Measurements from ENCODE around the gene ADORA2A. TPM values are rescaled to one million over a fixed set of nuclear protein-coding genes. Genes with fewer than 3 reads are reported as not detected.

The ADORA2A gene
- total and polyA plus RNA-seq, 10 of the 15 experiments (the other 5 are each of a cell fraction or from before 2014, with no cell fraction given) = 0.69 to 31.2 (median 18.3) TPM

DNA sequence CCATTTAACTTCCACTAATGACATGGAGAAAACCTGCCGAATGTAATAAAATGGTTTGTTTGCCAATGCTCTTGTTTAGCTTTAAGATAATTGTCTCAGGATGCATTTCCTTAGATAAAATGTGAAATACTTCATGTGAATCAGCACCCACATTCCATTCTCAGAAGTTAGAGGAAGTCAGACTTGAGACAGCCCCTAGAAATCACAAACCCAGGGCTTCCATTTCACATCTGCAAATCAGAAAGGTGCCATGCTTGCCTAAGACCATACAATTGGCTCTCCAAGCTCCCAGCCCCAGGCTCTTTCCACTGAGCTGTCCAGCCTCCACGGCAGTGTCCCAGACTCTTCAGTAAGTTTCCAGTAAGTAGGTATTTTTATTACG lies 35.6 kb upstream of the ADORA2A start (continued):
- TF ChIP-seq, protein P1, sequence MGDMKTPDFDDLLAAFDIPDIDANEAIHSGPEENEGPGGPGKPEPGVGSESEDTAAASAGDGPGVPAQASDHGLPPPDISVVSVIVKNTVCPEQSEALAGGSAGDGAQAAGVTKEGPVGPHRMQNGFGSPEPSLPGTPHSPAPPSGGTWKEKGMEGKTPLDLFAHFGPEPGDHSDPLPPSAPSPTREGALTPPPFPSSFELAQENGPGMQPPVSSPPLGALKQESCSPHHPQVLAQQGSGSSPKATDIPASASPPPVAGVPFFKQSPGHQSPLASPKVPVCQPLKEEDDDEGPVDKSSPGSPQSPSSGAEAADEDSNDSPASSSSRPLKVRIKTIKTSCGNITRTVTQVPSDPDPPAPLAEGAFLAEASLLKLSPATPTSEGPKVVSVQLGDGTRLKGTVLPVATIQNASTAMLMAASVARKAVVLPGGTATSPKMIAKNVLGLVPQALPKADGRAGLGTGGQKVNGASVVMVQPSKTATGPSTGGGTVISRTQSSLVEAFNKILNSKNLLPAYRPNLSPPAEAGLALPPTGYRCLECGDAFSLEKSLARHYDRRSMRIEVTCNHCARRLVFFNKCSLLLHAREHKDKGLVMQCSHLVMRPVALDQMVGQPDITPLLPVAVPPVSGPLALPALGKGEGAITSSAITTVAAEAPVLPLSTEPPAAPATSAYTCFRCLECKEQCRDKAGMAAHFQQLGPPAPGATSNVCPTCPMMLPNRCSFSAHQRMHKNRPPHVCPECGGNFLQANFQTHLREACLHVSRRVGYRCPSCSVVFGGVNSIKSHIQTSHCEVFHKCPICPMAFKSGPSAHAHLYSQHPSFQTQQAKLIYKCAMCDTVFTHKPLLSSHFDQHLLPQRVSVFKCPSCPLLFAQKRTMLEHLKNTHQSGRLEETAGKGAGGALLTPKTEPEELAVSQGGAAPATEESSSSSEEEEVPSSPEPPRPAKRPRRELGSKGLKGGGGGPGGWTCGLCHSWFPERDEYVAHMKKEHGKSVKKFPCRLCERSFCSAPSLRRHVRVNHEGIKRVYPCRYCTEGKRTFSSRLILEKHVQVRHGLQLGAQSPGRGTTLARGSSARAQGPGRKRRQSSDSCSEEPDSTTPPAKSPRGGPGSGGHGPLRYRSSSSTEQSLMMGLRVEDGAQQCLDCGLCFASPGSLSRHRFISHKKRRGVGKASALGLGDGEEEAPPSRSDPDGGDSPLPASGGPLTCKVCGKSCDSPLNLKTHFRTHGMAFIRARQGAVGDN (IDR thresholded peaks at IDR 0.05) = no peak
- no peak for TF ChIP-seq SUPT20H (IDR thresholded peaks at IDR 0.05; ENCODE audit: borderline replicate concordance, control insufficient read depth, low read depth, low read length)
- no peak for TF ChIP-seq LARP7 (IDR thresholded peaks at IDR 0.05)

DNA sequence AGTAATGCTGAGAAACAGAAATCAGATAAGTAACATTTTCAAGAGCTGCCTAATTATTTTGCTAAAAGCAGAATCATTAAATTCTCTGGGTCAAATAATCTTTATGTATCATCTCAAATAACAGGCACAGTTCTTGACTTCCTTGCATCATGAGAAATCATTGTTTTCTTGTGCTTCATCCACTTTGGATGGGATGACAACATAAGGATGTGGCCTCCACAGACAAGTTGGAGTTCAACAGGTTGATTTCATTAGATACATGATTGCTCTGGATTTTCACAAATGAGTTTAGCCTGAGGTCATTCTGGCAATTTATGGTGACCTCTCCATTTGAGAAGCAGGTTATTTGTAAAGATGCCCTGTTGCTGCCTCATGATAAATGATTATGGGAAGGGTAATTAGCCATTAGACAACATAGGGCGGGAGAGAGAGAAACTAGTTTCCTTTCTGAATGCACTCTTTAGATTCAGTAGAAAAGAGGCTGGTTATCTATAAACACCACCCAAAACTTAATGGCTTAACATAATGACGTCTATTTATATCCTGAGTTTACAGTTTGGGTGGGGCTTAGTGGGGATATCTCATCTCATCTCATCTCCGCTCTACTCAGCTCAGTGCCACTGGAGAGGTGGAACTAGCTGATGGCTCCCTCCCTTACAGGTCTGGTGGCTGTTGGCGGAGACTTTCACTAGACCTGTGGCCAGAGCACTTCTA lies 35.0 kb upstream of the ADORA2A start:
- ChIA-PET SMC1A (ENCODE audit: uncharacterized antibody, unreplicated experiment) (interaction anchor here (0.8 kb wide), 1 partner anchor 69 kb away, joined by 3 read pairs; no protein-coding TSS in a partner anchor), CTCF (interaction anchor here (0.8 to 1.2 kb wide), 2 partner anchors 17 to 67 kb away, joined by 3 read pairs; no protein-coding TSS in a partner anchor), RAD21 (ENCODE audit: unreplicated experiment) (no interaction called here), POLR2A (interaction anchor here (1.2 kb wide), 1 partner anchor 9 kb away, joined by 3 read pairs; no protein-coding TSS in a partner anchor)
- no peaks in the 10 kb centered on the region for H3K79me2 ChIP-seq (ENCODE audit: control insufficient read depth, insufficient read depth, low read length)
- H4K20me1 ChIP-seq (ENCODE audit: control insufficient read depth, insufficient read depth) = no peaks in the 10 kb centered on the region
- no peak overlapping the region for H3K27ac ChIP-seq (ENCODE audit: control insufficient read depth, insufficient read depth)
- in situ Hi-C loops (cut with MboI) = no loop called here
- whole genome bisulfite sequencing (ENCODE audit: insufficient coverage, insufficient replicate concordance, low lambda C conversion rate, missing lambda C conversion rate) = 99% methylated on average over 4 of the region's 4 CpGs
- no peak overlapping the region for H3K4me3 ChIP-seq
- no peak for ATAC-seq
- no peak for DNase-seq (ENCODE audit: low read depth, low spot score)
- H3K4me2 ChIP-seq (ENCODE audit: control insufficient read depth, insufficient read depth) = no peak overlapping the region
- H3K27me3 ChIP-seq (replicated peaks in 1 of 2; ENCODE audit: control insufficient read depth in 2 of 2, insufficient read depth in 2 of 2, low read length in 1 of 2) = no peaks in the 10 kb centered on the region
- H3K4me1 ChIP-seq (ENCODE audit: control insufficient read depth, insufficient read depth, low read length) = no peaks in the 10 kb centered on the region
- H3K9me3 ChIP-seq (replicated peaks; ENCODE audit: control insufficient read depth, insufficient read depth, low read length) = no peaks in the 10 kb centered on the region
- BruUV-seq (replicated peaks) = no TSS peak
- no peak overlapping the region for H3K9ac ChIP-seq (ENCODE audit: control insufficient read depth, insufficient read depth, low read length)
- intact Hi-C loops (cut with micrococcal nuclease; ENCODE audit: unreplicated experiment) = no loop called here
- TF ChIP-seq, protein P2, sequence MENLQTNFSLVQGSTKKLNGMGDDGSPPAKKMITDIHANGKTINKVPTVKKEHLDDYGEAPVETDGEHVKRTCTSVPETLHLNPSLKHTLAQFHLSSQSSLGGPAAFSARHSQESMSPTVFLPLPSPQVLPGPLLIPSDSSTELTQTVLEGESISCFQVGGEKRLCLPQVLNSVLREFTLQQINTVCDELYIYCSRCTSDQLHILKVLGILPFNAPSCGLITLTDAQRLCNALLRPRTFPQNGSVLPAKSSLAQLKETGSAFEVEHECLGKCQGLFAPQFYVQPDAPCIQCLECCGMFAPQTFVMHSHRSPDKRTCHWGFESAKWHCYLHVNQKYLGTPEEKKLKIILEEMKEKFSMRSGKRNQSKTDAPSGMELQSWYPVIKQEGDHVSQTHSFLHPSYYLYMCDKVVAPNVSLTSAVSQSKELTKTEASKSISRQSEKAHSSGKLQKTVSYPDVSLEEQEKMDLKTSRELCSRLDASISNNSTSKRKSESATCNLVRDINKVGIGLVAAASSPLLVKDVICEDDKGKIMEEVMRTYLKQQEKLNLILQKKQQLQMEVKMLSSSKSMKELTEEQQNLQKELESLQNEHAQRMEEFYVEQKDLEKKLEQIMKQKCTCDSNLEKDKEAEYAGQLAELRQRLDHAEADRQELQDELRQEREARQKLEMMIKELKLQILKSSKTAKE (IDR thresholded peaks at IDR 0.05; ENCODE audit: low read depth, poor library complexity, severe bottlenecking) = no peak
- H2AFZ ChIP-seq (ENCODE audit: control insufficient read depth, low read depth, low read length) = no peak overlapping the region
- peaks cover 1 to 7% of the 10 kb centered on the region in 2 experiments; a peak in 3 of 4 replicates for H3K36me3 ChIP-seq (ENCODE audit: control insufficient read depth in 2 of 2, insufficient read depth in 2 of 2, low read length in 1 of 2)
- FAIRE-seq = no peak
